ENCODE measurements around the gene PTPN2.

PTPN2 gene

DNA sequence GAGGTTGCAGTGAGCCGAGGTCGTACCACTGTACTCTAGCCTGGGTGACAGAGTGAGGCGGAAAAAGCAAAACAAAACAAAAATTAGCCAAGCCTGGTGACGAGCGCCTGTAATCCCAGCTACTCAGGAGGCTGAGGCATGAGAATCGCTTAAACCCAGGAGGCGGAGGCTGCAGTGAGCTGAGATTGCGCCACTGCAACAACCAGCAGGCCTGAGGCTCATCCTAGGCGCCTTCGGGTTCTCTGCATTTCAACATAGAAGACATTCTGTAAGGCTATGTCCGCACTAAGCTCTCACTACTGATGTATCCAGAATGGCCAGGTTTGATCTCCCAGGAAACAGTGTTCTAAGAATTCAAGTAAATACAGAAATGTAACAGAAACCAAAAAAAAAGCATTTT, 23.5 kb downstream of the PTPN2 start:
- H3K9ac ChIP-seq (ENCODE audit: low read depth in 1 of 2, low read length in 2 of 2), result no peak overlapping the region
- no peak overlapping the region for H3K4me3 ChIP-seq (ENCODE audit: low read length in 2 of 2)
- H3K27ac ChIP-seq (ENCODE audit: low read depth in 2 of 2, low read length in 2 of 2), result no peak overlapping the region
- peaks cover 4 to 11% of the 10 kb centered on the region in 2 donors for H3K4me1 ChIP-seq (ENCODE audit: control insufficient read depth in 2 of 2, insufficient read depth in 2 of 2, low read length in 2 of 2)
- H3K9me3 ChIP-seq (ENCODE audit: control insufficient read depth in 2 of 2, low read length in 2 of 2), result no peaks in the 10 kb centered on the region
- H3K36me3 ChIP-seq (ENCODE audit: control insufficient read depth in 2 of 2, insufficient read depth in 2 of 2, low read length in 2 of 2), result peaks cover 4 to 5% of the 10 kb centered on the region in 2 donors
- no peaks in the 10 kb centered on the region for H3K27me3 ChIP-seq (ENCODE audit: control insufficient read depth in 2 of 2, insufficient read depth in 2 of 2, low read length in 2 of 2)

DNA sequence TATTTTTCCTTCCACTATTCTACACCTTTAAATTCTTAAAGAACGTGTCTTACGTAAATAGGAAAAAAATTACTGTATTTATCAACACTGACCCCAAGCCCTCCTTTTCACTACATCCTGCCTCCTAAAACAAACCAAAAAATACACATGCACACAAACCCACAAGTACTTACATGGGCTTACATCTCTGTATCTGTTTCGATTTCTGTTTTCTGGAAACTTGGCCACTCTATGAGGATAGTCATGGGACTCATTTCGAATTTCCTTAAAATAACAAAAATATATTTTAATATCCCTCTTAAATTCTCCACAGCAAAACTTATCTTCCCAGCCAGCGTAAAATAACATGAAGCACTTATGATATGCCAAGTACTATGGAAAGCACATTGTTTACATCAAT, 25.0 kb downstream of the PTPN2 start:
- Histone ChIP-seq H3K9me3 (ENCODE audit: control insufficient read depth in 2 of 2, low read length in 2 of 2) (no peaks in the 10 kb centered on the region), H3K4me1 (ENCODE audit: control insufficient read depth in 2 of 2, insufficient read depth in 2 of 2, low read length in 2 of 2) (peaks cover 4 to 11% of the 10 kb centered on the region in 2 donors), H3K4me3 (ENCODE audit: low read length in 2 of 2) (no peak overlapping the region), H3K9ac (ENCODE audit: low read depth in 1 of 2, low read length in 2 of 2) (no peak overlapping the region), H3K27me3 (ENCODE audit: control insufficient read depth in 2 of 2, insufficient read depth in 2 of 2, low read length in 2 of 2) (no peaks in the 10 kb centered on the region), H3K36me3 (ENCODE audit: control insufficient read depth in 2 of 2, insufficient read depth in 2 of 2, low read length in 2 of 2) (peaks cover 4 to 5% of the 10 kb centered on the region in 2 donors), H3K27ac (ENCODE audit: low read depth in 2 of 2, low read length in 2 of 2) (no peak overlapping the region)

DNA sequence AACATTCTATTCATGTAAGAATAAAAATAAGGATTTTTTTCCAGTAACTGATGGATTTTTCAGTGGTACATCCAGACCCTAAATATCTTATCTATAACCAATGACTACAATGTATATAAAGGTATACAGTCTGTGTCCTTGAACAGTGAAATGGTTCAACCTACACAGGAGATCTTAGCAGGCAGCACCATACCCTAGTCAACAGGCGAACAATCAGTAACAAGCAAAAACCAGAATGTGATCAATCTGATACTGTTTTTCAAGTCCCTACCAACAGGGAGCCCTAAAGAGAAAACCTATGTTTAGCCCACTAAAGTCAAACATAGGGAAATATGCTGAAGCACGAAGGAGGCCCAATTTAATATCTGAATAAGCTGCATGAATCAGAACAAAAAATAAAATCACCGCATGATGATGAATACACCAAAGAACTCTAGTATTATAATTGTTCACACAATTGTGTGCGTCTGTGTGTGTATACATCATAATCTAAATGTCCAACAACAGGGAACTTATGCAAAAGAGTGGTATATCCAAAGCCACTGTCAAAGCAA, 26.0 kb downstream of the PTPN2 start:
- H3K36me3 ChIP-seq (ENCODE audit: control insufficient read depth in 2 of 2, insufficient read depth in 2 of 2, low read length in 2 of 2), result peaks cover 4 to 5% of the 10 kb centered on the region in 2 donors
- no peak overlapping the region for H3K9ac ChIP-seq (ENCODE audit: low read depth in 1 of 2, low read length in 2 of 2)
- H3K4me3 ChIP-seq (ENCODE audit: low read length in 2 of 2), result no peak overlapping the region
- H3K27ac ChIP-seq (ENCODE audit: low read depth in 2 of 2, low read length in 2 of 2), result no peak overlapping the region
- peaks cover 2 to 11% of the 10 kb centered on the region in 2 donors for H3K4me1 ChIP-seq (ENCODE audit: control insufficient read depth in 2 of 2, insufficient read depth in 2 of 2, low read length in 2 of 2)
- H3K27me3 ChIP-seq (ENCODE audit: control insufficient read depth in 2 of 2, insufficient read depth in 2 of 2, low read length in 2 of 2), result no peaks in the 10 kb centered on the region
- no peaks in the 10 kb centered on the region for H3K9me3 ChIP-seq (ENCODE audit: control insufficient read depth in 2 of 2, low read length in 2 of 2)

DNA sequence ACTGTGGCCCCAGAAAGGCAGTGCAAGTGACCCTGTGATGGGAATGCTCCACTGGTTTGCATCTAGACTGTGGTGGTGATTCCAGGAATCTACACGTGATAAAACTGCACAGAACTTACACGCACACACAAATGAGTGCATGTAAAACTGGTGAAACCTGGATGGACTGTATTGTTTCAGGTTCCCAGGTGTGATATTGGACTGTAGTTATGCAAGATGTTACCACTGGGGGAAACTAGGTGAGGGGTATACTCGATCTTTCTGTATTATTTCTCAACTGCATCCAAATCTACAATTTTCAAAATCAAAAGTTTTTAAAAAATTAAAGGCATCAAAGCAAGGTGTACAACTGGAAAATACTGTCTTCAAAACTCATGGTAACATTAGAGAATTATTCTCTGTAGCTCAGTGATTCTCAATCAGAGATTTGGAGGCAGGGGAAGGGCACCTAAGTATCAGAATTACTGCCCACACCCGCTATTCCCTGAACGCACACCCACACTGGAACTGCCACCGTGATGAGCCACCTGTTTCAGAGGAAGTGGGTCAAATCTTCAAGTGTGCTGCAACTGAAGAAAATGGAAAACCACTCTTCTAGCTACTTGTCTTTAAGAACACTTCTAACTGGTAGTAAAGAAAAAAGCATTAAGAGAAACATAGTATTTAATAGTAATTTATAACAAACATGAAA, 26.7 kb downstream of the PTPN2 start:
- Histone ChIP-seq H3K4me3 (ENCODE audit: low read length in 2 of 2) (no peak overlapping the region), H3K4me1 (ENCODE audit: control insufficient read depth in 2 of 2, insufficient read depth in 2 of 2, low read length in 2 of 2) (peaks cover 0 to 7% of the 10 kb centered on the region in 2 donors), H3K36me3 (ENCODE audit: control insufficient read depth in 2 of 2, insufficient read depth in 2 of 2, low read length in 2 of 2) (peaks cover 4 to 5% of the 10 kb centered on the region in 2 donors), H3K9ac (ENCODE audit: low read depth in 1 of 2, low read length in 2 of 2) (no peak overlapping the region), H3K27ac (ENCODE audit: low read depth in 2 of 2, low read length in 2 of 2) (no peak overlapping the region), H3K9me3 (ENCODE audit: control insufficient read depth in 2 of 2, low read length in 2 of 2) (no peaks in the 10 kb centered on the region), H3K27me3 (ENCODE audit: control insufficient read depth in 2 of 2, insufficient read depth in 2 of 2, low read length in 2 of 2) (no peaks in the 10 kb centered on the region)

DNA sequence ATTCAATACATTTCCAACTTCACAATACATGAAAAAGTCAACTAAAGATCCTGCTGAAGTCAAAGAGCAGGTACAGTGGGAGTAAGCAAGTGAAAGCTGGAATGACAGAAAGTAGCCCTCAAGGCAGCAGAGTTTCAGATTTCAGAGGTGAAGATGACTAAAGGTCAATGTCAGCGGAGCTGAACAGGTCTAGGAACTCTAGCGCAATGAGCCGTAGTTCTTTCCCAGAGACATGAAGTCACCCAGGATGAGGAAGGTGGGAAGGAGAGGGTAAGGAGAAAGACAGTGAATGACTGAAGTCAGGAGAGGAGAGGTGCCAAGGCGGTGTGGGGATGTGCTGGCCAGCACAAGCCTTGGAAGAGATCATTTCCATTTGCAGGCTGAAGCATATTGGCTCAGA, 28.1 kb downstream of the PTPN2 start:
- H3K4me1 ChIP-seq (ENCODE audit: control insufficient read depth in 2 of 2, insufficient read depth in 2 of 2, low read length in 2 of 2), result no peaks in the 10 kb centered on the region
- H3K36me3 ChIP-seq (ENCODE audit: control insufficient read depth in 2 of 2, insufficient read depth in 2 of 2, low read length in 2 of 2), result peaks cover 4 to 5% of the 10 kb centered on the region in 2 donors
- no peak overlapping the region for H3K27ac ChIP-seq (ENCODE audit: low read depth in 2 of 2, low read length in 2 of 2)
- H3K4me3 ChIP-seq (ENCODE audit: low read length in 2 of 2), result no peak overlapping the region
- H3K9me3 ChIP-seq (ENCODE audit: control insufficient read depth in 2 of 2, low read length in 2 of 2), result no peaks in the 10 kb centered on the region
- H3K27me3 ChIP-seq (ENCODE audit: control insufficient read depth in 2 of 2, insufficient read depth in 2 of 2, low read length in 2 of 2), result no peaks in the 10 kb centered on the region
- H3K9ac ChIP-seq (ENCODE audit: low read depth in 1 of 2, low read length in 2 of 2), result no peak overlapping the region

DNA sequence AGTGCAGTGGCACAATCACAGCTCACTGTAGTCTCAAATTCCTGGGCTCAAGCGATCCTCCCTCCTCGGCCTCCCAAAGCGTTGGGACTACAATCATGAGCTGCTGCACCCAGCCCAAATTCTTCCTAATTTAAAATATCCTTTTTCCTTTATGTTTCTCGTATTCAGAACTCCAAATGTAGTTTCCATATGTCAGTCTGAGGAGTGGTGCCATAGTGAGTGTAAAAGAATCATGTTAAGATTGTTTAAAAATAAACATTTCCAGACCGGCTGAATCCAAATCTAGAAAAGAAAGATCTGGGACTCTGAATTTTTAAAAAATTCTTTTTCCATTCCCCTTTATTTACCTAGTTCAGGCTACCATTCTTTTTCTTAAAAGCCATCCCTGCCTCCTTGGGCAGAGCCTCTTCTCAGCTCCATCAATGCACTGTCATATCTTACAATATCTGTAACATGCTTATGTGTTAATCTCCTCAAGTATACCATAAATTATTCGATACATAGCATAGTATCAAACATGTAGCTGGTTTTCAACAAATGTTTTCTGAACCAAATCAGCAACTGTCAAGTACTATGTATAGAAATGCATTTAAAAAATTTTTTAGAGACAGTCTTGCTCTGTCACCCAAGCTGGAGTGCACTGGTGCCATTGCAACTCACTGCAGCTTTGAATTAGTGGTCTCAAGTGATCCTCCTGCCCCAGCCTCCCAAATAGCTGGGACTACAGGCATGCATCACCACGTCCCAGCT, 31.3 kb downstream of the PTPN2 start:
- peaks cover 0 to 11% of the 10 kb centered on the region in 2 donors for H3K36me3 ChIP-seq (ENCODE audit: control insufficient read depth in 2 of 2, insufficient read depth in 2 of 2, low read length in 2 of 2)
- no peaks in the 10 kb centered on the region for H3K4me1 ChIP-seq (ENCODE audit: control insufficient read depth in 2 of 2, insufficient read depth in 2 of 2, low read length in 2 of 2)
- H3K9me3 ChIP-seq (ENCODE audit: control insufficient read depth in 2 of 2, low read length in 2 of 2), result no peaks in the 10 kb centered on the region
- no peak overlapping the region for H3K4me3 ChIP-seq (ENCODE audit: low read length in 2 of 2)
- no peaks in the 10 kb centered on the region for H3K27me3 ChIP-seq (ENCODE audit: control insufficient read depth in 2 of 2, insufficient read depth in 2 of 2, low read length in 2 of 2)
- H3K27ac ChIP-seq (ENCODE audit: low read depth in 2 of 2, low read length in 2 of 2), result no peak overlapping the region
- H3K9ac ChIP-seq (ENCODE audit: low read depth in 1 of 2, low read length in 2 of 2), result no peak overlapping the region

DNA sequence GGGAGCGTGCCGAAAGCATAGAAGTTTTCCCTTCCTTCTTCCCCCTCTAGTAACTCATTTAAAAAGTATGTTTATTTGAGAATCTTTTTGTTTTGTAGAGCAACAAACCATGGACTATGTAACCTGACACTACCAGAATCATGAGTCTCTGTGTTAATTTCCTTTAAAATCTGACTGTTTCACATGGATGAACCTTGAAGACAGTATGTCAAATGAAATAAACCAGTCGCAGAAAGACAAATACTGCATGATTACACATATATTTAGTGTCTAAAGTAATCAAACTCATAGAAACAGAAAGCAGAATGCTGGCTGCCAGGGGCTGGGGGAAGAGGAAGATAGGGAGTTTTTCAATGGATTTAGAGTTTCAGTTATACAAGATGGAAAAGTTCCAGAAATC, 32.3 kb downstream of the PTPN2 start:
- H3K27me3 ChIP-seq (ENCODE audit: control insufficient read depth in 2 of 2, insufficient read depth in 2 of 2, low read length in 2 of 2), result no peaks in the 10 kb centered on the region
- H3K9ac ChIP-seq (ENCODE audit: low read depth in 1 of 2, low read length in 2 of 2), result no peak overlapping the region

DNA sequence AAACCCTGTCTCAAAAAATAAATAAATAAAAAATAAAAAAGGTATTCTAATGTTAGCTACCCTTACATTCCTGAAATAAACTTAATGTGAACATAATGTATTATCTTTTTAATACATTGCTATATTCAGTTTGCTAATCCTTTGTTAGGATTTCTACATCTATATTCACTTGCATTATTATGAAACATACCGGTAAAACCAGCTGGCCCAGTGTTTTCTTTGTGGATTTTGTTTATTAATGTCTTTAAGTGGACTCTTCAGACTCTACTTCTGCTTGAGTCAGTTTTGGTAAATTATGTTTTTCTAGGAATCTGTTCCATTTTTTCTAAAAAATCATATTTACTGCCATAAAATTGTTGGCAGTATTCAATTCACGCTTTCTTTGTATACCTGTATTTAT, 34.5 kb downstream of the PTPN2 start:
- Histone ChIP-seq H3K9ac (ENCODE audit: low read depth in 1 of 2, low read length in 2 of 2) (no peak overlapping the region), H3K27me3 (ENCODE audit: control insufficient read depth in 2 of 2, insufficient read depth in 2 of 2, low read length in 2 of 2) (no peaks in the 10 kb centered on the region), H3K9me3 (ENCODE audit: control insufficient read depth in 2 of 2, low read length in 2 of 2) (no peaks in the 10 kb centered on the region), H3K4me3 (ENCODE audit: low read length in 2 of 2) (no peak overlapping the region), H3K27ac (ENCODE audit: low read depth in 2 of 2, low read length in 2 of 2) (no peak overlapping the region), H3K36me3 (ENCODE audit: control insufficient read depth in 2 of 2, insufficient read depth in 2 of 2, low read length in 2 of 2) (peaks cover 0 to 6% of the 10 kb centered on the region in 2 donors), H3K4me1 (ENCODE audit: control insufficient read depth in 2 of 2, insufficient read depth in 2 of 2, low read length in 2 of 2) (no peaks in the 10 kb centered on the region)

More for the DNA sequence above, 32.3 kb downstream of the PTPN2 start:
- no peaks in the 10 kb centered on the region for H3K9me3 ChIP-seq (ENCODE audit: control insufficient read depth in 2 of 2, low read length in 2 of 2)
- H3K36me3 ChIP-seq (ENCODE audit: control insufficient read depth in 2 of 2, insufficient read depth in 2 of 2, low read length in 2 of 2), result peaks cover 0 to 11% of the 10 kb centered on the region in 2 donors
- no peaks in the 10 kb centered on the region for H3K4me1 ChIP-seq (ENCODE audit: control insufficient read depth in 2 of 2, insufficient read depth in 2 of 2, low read length in 2 of 2)
- no peak overlapping the region for H3K27ac ChIP-seq (ENCODE audit: low read depth in 2 of 2, low read length in 2 of 2)
- no peak overlapping the region for H3K4me3 ChIP-seq (ENCODE audit: low read length in 2 of 2)

DNA sequence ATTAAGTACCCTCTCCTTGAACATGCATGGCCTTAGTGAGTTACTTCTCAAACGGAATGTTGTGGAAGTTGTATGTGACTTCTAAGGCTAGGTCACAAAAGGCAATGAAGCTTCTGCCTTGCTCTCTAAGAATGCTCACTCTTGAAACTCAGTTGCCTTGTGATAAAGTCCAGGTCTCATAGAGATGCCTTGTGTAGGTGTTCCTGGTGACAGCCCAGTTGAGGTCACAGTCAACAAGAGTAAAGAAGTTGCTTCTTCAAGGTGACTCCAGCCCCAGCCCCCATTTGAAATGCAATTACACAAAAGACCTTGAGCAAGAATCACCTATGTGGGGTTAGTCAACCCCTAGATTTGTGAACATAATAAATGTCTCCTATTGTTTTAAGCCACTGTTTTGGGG, 35.6 kb downstream of the PTPN2 start:
- no peak overlapping the region for H3K4me3 ChIP-seq (ENCODE audit: low read length in 2 of 2)
- no peaks in the 10 kb centered on the region for H3K9me3 ChIP-seq (ENCODE audit: control insufficient read depth in 2 of 2, low read length in 2 of 2)
- peaks cover 0 to 6% of the 10 kb centered on the region in 2 donors for H3K36me3 ChIP-seq (ENCODE audit: control insufficient read depth in 2 of 2, insufficient read depth in 2 of 2, low read length in 2 of 2)
- H3K27me3 ChIP-seq (ENCODE audit: control insufficient read depth in 2 of 2, insufficient read depth in 2 of 2, low read length in 2 of 2), result no peaks in the 10 kb centered on the region
- no peaks in the 10 kb centered on the region for H3K4me1 ChIP-seq (ENCODE audit: control insufficient read depth in 2 of 2, insufficient read depth in 2 of 2, low read length in 2 of 2)
- H3K27ac ChIP-seq (ENCODE audit: low read depth in 2 of 2, low read length in 2 of 2), result no peak overlapping the region
- no peak overlapping the region for H3K9ac ChIP-seq (ENCODE audit: low read depth in 1 of 2, low read length in 2 of 2)

DNA sequence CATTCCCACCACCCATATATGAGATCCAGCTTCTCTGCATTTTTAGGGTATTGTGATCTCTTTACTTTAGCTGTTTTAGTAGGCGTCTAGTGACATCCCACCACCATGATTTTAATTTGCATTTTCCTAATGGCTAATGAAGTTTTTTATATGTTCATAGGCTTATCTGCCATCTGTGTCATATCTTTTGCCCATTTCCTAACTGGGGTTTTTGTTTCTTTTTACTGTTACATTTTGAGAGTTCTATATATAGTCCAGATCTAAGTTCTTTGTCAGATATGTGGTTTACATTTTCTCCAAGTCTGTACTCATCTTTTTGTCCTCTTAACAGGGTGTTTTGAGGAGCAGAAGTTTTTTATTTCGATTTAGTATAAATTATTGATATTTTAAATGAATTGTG, 39.6 kb downstream of the PTPN2 start:
- no peak overlapping the region for H3K9ac ChIP-seq (ENCODE audit: low read depth in 1 of 2, low read length in 2 of 2)
- H3K4me3 ChIP-seq (ENCODE audit: low read length in 2 of 2), result no peak overlapping the region
- H3K36me3 ChIP-seq (ENCODE audit: control insufficient read depth in 2 of 2, insufficient read depth in 2 of 2, low read length in 2 of 2), result peaks cover 4 to 6% of the 10 kb centered on the region in 2 donors
- peaks cover 0 to 7% of the 10 kb centered on the region in 2 donors for H3K4me1 ChIP-seq (ENCODE audit: control insufficient read depth in 2 of 2, insufficient read depth in 2 of 2, low read length in 2 of 2)
- no peaks in the 10 kb centered on the region for H3K9me3 ChIP-seq (ENCODE audit: control insufficient read depth in 2 of 2, low read length in 2 of 2)
- peak overlapping the region in 1 of 2 donors; percentile 35 for H3K27ac ChIP-seq (ENCODE audit: low read depth in 2 of 2, low read length in 2 of 2)
- H3K27me3 ChIP-seq (ENCODE audit: control insufficient read depth in 2 of 2, insufficient read depth in 2 of 2, low read length in 2 of 2), result no peaks in the 10 kb centered on the region
